ENCODE measurements around the gene CLEC10A. TPM values are rescaled to one million over a fixed set of nuclear protein-coding genes. Genes with fewer than 3 reads are reported as not detected.
"Not testable (repeated sequence)": the region's sequence is repeated elsewhere in the genome, so short reads cannot be mapped to it uniquely, and the experiment has no call there.

CLEC10A gene
- total RNA-seq, 1 experiment from 2014 or later = not detected

GRCh38 chr17:7056386-7056785 is 23.7 kb downstream of the CLEC10A start:
- peaks cover 18% of the 10 kb centered on the region for H3K4me1 Mint-ChIP-seq (ENCODE audit: insufficient read depth, unreplicated experiment)
- DNase-seq (ENCODE audit: unreplicated experiment) = peak; percentile 54
- no peaks in the 10 kb centered on the region for H3K9me3 Mint-ChIP-seq (ENCODE audit: unreplicated experiment)
- TF ChIP-seq CTCF (IDR thresholded peaks at IDR 0.05; ENCODE audit: unreplicated experiment) = no peak
- no peaks in the 10 kb centered on the region for H3K27me3 Mint-ChIP-seq (ENCODE audit: insufficient read depth, unreplicated experiment)
- BruUV-seq (replicated peaks) = no TSS peak
- H3K27ac Mint-ChIP-seq (ENCODE audit: low read depth, unreplicated experiment) = no peak overlapping the region
- intact Hi-C loops (cut with micrococcal nuclease) = no loop called here
- CTCF ChIA-PET = interaction anchor here (0.6 to 6.4 kb wide), 4 partner anchors 10 to 139 kb away, joined by 3 to 113 read pairs (median 6); no protein-coding TSS in a partner anchor
- H3K4me3 Mint-ChIP-seq (ENCODE audit: unreplicated experiment) = no peak overlapping the region
- POLR2A ChIA-PET = interaction anchor here (0.6 to 0.8 kb wide), 2 partner anchors 69 to 164 kb away, joined by 3 to 4 read pairs; no protein-coding TSS in a partner anchor
- H3K36me3 Mint-ChIP-seq (ENCODE audit: insufficient read depth, unreplicated experiment) = no peaks in the 10 kb centered on the region

GRCh38 chr17:7050583-7050982 is 29.5 kb downstream of the CLEC10A start:
- BruUV-seq (replicated peaks); H3K36me3 Mint-ChIP-seq (ENCODE audit: insufficient read depth, unreplicated experiment); H3K27ac Mint-ChIP-seq (ENCODE audit: low read depth, unreplicated experiment); H3K9me3 Mint-ChIP-seq (ENCODE audit: unreplicated experiment); DNase-seq (ENCODE audit: unreplicated experiment); H3K27me3 Mint-ChIP-seq (ENCODE audit: insufficient read depth, unreplicated experiment); H3K4me3 Mint-ChIP-seq (ENCODE audit: unreplicated experiment); intact Hi-C loops (cut with micrococcal nuclease): not testable (repeated sequence)
- H3K4me1 Mint-ChIP-seq (ENCODE audit: insufficient read depth, unreplicated experiment) = peaks cover 11% of the 10 kb centered on the region
- CTCF ChIA-PET = interaction anchor here (0.8 to 6.4 kb wide), 8 partner anchors 12 to 215 kb away, joined by 3 to 113 read pairs (median 10); partner anchors contain the start of gene ASGR1
- POLR2A ChIA-PET = interaction anchor here (0.5 to 2.7 kb wide), 3 partner anchors 78 to 213 kb away, joined by 5 to 10 read pairs (median 7); no protein-coding TSS in a partner anchor

GRCh38 chr17:7048968-7049367 is 31.1 kb downstream of the CLEC10A start:
- DNase-seq (ENCODE audit: unreplicated experiment) = no peak
- Mint-ChIP-seq H3K9me3 (ENCODE audit: unreplicated experiment) (no peaks in the 10 kb centered on the region), H3K4me3 (ENCODE audit: unreplicated experiment) (no peak overlapping the region), H3K36me3 (ENCODE audit: insufficient read depth, unreplicated experiment) (no peaks in the 10 kb centered on the region), H3K27ac (ENCODE audit: low read depth, unreplicated experiment) (no peak overlapping the region), H3K4me1 (ENCODE audit: insufficient read depth, unreplicated experiment) (peaks cover 11% of the 10 kb centered on the region), H3K27me3 (ENCODE audit: insufficient read depth, unreplicated experiment) (no peaks in the 10 kb centered on the region)
- BruUV-seq (replicated peaks) = no TSS peak
- TF ChIP-seq CTCF (IDR thresholded peaks at IDR 0.05; ENCODE audit: unreplicated experiment) = no peak
- ChIA-PET POLR2A (no interaction called here), CTCF (interaction anchor here (0.5 to 5.9 kb wide), 5 partner anchors 90 to 129 kb away, joined by 3 to 124 read pairs (median 5); partner anchors contain the start of gene ASGR1)
- intact Hi-C loops (cut with micrococcal nuclease) = loop anchor here (5.0 kb wide), 3 partner anchors 248 to 388 kb away; partner anchors contain the start of genes FGF11 and TMEM102

GRCh38 chr17:7047566-7047965 is 32.5 kb downstream of the CLEC10A start:
- ChIA-PET CTCF (interaction anchor here (0.9 to 5.9 kb wide), 4 partner anchors 26 to 117 kb away, joined by 5 to 124 read pairs (median 11); no protein-coding TSS in a partner anchor), POLR2A (interaction anchor here (0.6 to 1.2 kb wide), 2 partner anchors 11 to 259 kb away, joined by 3 to 4 read pairs; partner anchors contain the start of gene SLC16A13)
- Mint-ChIP-seq H3K9me3 (ENCODE audit: unreplicated experiment) (no peaks in the 10 kb centered on the region), H3K27me3 (ENCODE audit: insufficient read depth, unreplicated experiment) (no peaks in the 10 kb centered on the region), H3K4me1 (ENCODE audit: insufficient read depth, unreplicated experiment) (peaks cover 11% of the 10 kb centered on the region), H3K4me3 (ENCODE audit: unreplicated experiment) (no peak overlapping the region), H3K36me3 (ENCODE audit: insufficient read depth, unreplicated experiment) (no peaks in the 10 kb centered on the region), H3K27ac (ENCODE audit: low read depth, unreplicated experiment) (no peak overlapping the region)
- intact Hi-C loops (cut with micrococcal nuclease) = loop anchor here (5.0 kb wide), 3 partner anchors 250 to 390 kb away; partner anchors contain the start of genes FGF11 and TMEM102
- peak; percentile 14 for DNase-seq (ENCODE audit: unreplicated experiment)
- BruUV-seq (replicated peaks) = no TSS peak
- TF ChIP-seq CTCF (IDR thresholded peaks at IDR 0.05; ENCODE audit: unreplicated experiment) = no peak

- BruUV-seq (replicated peaks); H3K9me3 Mint-ChIP-seq (ENCODE audit: unreplicated experiment); H3K27me3 Mint-ChIP-seq (ENCODE audit: insufficient read depth, unreplicated experiment); DNase-seq (ENCODE audit: unreplicated experiment); H3K36me3 Mint-ChIP-seq (ENCODE audit: insufficient read depth, unreplicated experiment); H3K27ac Mint-ChIP-seq (ENCODE audit: low read depth, unreplicated experiment); H3K4me3 Mint-ChIP-seq (ENCODE audit: unreplicated experiment): not testable (repeated sequence)
- ChIA-PET CTCF (interaction anchor here (0.7 to 5.9 kb wide), 19 partner anchors 9 to 715 kb away, joined by 3 to 124 read pairs (median 8); no protein-coding TSS in a partner anchor), POLR2A (interaction anchor here (1.2 to 2.1 kb wide), 4 partner anchors 10 to 173 kb away, joined by 4 to 19 read pairs (median 6); partner anchors contain the start of genes ACADVL, DLG4 and SLC16A13)
- intact Hi-C loops (cut with micrococcal nuclease) = loop anchor here (5.0 kb wide), 3 partner anchors 250 to 390 kb away; partner anchors contain the start of genes FGF11 and TMEM102
- peaks cover 11% of the 10 kb centered on the region for H3K4me1 Mint-ChIP-seq (ENCODE audit: insufficient read depth, unreplicated experiment)
These were observed 33.2 kb downstream of the CLEC10A start for GRCh38 chr17:7046725-7047397.

All from MCF 10A (cell line).